ACHN (cell line): Measurements from ENCODE around the gene DPYD.
A peak's percentile ranks its signal among the peaks of the same experiment; 100 is the strongest.

ENCODE experiments used
- DNase-seq: peaks from one replicate; pipeline ENCODE4 v3.0.0-alpha.2; 2015
- in situ Hi-C: cut with HindIII; loops from 2 replicates; pipeline ENCODE4 v1.10.0; 2017; ENCODE audit warnings: low sequenced_read_pairs, low pct_ligation_motif_present, low pct_unique_long_range_greater_than_20kb

The DPYD gene

DNA sequence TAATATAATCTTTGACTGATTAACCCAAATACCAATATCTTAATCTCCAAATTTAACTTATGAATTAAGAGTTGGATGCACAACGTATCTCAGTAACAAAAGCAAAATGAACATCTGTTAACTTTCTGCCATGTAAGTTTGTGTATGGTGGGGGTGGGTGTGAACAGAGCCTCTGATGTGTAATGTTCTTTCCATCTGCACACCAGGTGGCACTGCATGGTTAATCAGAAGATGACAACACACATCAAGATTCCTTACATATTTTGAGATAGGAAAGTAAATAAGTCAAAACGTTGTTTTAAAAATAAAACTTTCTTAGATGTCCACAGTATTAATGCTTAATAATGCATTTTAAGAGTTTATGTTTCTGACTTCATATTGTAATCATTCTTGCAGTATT lies 251.9 kb downstream of the DPYD start:
- in situ Hi-C loops = no loop called here
- peak; percentile 31 for DNase-seq

- DNase-seq = no peak
- in situ Hi-C loops = no loop called here
These were observed 260.3 kb downstream of the DPYD start for GRCh38 chr1:97660431-97661105.

DNA sequence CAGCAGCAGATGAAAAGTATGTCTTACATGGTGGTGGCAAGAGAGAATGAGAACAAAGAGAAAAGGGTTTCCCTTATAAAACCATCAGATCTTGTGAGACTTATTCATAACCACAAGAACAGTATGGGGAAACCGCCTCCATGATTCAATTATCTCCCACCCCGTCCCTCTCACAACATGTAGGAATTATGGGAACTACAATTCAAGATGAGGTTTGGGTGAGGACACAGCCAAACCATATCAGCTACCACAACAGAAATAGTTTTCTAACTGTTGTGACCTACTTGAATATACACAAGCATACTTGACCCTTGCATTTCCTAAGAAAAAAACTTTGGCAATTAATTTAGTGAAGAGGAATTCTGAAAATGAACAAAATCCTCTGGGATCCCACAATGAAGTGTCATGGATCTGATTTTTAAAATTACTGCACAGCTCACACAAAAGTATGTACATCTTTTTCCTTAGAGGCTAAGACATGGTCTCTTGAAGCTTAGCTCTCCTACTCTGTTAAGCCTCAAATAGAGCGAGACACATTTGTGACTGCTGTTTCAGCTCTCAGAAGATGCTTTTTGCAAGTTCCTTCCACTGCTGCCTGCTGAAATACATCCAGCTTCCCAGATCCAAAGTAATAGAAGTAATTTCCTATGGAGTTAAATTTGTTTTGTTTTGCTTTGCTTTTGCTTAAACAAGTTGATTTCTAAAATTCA lies 265.8 kb downstream of the DPYD start:
- DNase-seq = no peak
- in situ Hi-C loops = no loop called here

DNA sequence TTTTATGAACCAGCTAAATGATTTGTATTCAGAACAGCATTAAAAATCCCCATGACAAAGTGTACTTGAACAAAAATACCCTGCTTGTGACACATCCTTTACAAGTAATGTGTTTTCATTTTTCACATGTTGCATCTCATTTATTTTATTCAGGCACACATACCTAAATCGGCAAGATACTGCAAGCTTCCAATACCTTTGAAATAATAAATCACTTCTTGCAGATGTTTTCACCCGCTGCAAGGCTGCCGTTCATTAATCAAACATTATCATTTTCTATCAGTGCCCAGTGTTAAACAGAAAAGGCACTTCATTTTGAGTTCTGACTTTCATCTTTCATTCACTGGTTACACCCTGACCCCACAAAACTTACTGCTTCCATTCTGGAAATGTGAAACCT lies 269.6 kb downstream of the DPYD start:
- DNase-seq = no peak
- in situ Hi-C loops = no loop called here

GRCh38 chr1:97649591-97649990 lies 271.2 kb downstream of the DPYD start:
- DNase-seq = no peak
- in situ Hi-C loops = no loop called here

GRCh38 chr1:97647776-97648175 lies 273.1 kb downstream of the DPYD start:
- in situ Hi-C loops = no loop called here
- DNase-seq = no peak

DNA sequence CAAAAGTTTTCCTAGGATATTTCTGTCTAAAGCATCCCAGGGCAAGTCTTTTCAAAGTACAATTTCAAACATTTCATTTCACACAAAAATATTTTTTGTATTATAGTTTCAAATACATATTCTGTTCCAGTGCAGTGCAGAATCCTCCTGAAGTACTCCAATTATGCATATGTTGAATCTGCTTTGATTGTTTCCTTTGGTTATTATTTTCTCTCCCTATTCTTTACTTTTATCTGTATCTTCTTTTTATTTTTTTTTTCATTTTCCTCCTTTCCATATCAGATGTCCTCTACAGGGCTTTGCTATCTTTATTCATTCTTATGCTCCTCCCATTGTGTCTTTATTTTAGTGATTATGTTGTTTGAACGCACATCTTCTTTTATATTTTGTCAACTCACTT lies 274.8 kb downstream of the DPYD start:
- DNase-seq = no peak
- in situ Hi-C loops = no loop called here

DNA sequence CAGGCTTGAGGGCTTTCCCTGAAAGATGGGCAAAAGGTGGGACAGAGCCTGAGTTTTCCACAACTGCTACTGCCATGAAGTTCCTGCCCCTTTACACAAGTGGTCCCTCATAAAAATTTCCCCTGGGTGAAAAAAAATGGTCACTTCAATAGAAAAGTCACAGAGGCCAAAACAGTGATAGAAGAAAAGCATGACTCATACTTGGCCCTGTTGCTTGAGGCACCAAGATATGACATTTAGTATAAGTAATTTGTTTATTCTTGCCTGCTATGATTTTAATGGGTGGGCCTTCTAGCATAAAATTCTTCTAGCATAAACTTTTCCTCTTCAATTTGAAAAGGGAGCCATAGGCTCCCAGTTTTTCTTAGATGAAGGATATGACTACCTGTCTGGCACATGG lies 280.2 kb downstream of the DPYD start:
- DNase-seq = no peak
- in situ Hi-C loops = no loop called here

DNA sequence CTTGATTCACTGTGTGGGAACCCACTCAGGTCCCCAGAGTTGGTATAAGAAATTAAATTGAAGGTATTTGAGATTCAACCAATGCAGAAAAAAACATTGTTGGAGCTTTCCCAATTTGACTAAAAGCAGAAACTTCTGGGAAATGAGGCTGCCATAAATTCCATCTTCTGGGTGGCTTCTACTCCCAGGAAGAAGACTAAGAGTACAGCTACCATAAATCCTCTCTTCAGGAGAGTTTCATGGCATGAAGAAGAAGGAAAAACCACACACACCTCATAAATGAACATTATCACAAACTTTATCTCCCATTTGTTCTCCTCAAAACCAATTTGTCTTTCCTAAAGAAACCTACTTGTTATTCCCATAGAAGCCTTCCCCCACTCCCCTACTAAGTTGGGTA lies 283.9 kb downstream of the DPYD start:
- no peak for DNase-seq
- in situ Hi-C loops = no loop called here

- in situ Hi-C loops = no loop called here
- no peak for DNase-seq
These were observed 286.1 kb downstream of the DPYD start for GRCh38 chr1:97634758-97635157.

GRCh38 chr1:97632776-97633175 lies 288.1 kb downstream of the DPYD start:
- DNase-seq = no peak

GRCh38 chr1:97632075-97632474 lies 288.8 kb downstream of the DPYD start:
- no peak for DNase-seq
- in situ Hi-C loops = no loop called here

More at GRCh38 chr1:97632776-97633175, 288.1 kb downstream of the DPYD start:
- in situ Hi-C loops = no loop called here

- no peak for DNase-seq
- in situ Hi-C loops = no loop called here
These were observed 289.9 kb downstream of the DPYD start for GRCh38 chr1:97630948-97631347.

DNA sequence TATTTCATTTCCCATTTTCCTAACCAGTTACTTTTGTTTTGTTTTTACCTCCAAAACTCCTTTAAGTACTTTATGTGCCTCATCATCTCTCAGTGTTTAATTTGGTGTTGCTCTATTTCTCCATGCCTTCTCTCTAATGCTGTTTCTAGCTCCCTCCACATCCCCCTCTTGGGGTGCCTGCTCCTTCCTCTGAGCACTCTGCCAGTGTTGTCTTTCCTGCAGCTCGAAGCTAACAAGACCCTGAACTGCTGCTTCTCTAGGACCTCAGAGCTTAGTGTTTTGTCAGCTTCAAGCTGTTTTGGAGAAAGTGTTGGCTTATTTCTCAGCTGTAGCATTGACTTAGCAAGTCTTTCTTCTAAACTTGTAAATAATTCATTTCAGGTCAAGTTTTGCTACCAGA lies 290.6 kb downstream of the DPYD start:
- no peak for DNase-seq
- in situ Hi-C loops = no loop called here

DNA sequence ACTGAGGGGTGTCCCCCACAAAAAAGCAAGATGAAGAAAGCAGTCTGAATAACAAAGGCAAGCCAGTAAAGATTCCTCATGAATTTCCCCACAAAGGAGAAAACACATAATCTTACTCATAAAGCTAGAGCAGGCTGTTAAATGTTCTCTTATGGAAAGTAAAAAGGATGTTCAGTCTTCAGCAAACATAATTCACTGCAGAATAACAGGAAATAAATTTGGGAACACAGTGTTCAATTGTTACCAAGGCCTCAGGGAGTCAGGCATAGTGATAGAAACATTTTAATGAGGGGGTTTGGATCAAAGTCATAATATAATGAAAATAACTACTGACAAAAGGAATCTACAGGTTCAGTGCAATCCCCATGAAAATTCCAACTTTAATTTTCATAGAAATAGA lies 297.6 kb downstream of the DPYD start:
- in situ Hi-C loops = no loop called here
- no peak for DNase-seq

DNA sequence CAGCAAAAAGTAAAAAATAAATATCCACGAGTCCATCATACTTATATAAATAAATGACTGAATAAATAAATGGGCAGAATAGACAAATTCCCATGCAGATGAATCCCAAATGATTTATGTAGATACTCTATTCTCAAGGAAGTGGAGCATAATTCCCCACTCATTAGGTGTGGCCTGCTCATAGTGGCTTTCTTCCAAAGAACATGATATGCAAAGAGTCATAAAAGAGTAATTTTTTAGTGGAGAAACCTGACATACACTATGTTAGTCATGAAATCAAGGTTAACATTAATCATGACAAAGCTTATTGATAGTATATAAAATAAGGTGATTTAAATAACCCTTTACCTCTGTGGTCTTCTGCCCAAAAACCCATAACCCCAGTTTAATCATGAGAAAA lies 298.9 kb downstream of the DPYD start:
- in situ Hi-C loops = no loop called here
- no peak for DNase-seq

GRCh38 chr1:97619706-97620105 lies 301.1 kb downstream of the DPYD start:
- in situ Hi-C loops = no loop called here
- DNase-seq = no peak

DNA sequence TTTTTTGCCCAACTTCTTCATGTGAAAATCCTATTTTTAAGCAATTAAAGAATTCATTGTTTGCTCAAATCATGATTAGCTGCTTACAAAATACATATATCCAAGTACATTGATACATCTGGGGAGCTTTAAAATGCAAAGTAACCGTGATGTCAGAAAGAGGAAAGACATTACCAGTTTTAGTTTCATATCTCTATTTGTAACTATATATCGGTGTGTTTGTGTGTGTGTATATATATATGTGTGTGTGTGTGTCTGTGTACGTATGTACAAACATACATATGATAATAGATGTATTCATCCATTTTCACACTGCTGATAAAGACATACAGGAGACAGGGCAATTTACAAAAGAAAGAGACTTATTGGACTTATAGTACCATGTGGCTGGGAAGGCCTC lies 310.1 kb downstream of the DPYD start:
- in situ Hi-C loops = no loop called here
- DNase-seq = no peak

GRCh38 chr1:97610102-97610501 lies 310.7 kb downstream of the DPYD start:
- in situ Hi-C loops = no loop called here
- no peak for DNase-seq

DNA sequence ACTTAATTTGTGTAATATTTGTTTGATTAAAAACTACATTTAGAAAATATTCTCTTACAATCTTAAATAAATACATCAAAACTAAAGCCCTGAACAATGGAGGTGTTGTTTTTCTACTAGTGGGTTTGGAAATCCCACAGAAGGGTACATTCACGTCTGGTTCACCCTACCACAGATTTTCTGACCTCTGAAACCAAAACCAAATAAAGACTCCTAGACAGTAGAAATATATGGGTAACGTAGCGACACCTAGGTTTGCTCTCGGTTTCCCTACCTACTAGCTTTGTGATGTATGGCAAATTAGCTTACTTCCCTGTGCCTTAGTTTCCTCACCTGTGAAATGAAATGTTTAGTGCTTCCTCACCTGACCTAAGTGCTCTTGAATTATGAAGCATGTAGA lies 312.6 kb downstream of the DPYD start:
- DNase-seq = no peak
- in situ Hi-C loops = no loop called here
